Heart left ventricle (tissue), 16 donors: ENCODE measurements around the gene ACD. TPM values are rescaled to one million over a fixed set of nuclear protein-coding genes. Genes with fewer than 3 reads are reported as not detected.
A peak's percentile ranks its signal among the peaks of the same experiment; 100 is the strongest.
"Not testable (repeated sequence)": the region's sequence is repeated elsewhere in the genome, so short reads cannot be mapped to it uniquely, and the experiment has no call there.

Source experiments
- ATAC-seq, 4 donors: fragments of 200-7000 bp; cut with Tn5 transposase; one replicate each; pipeline ENCODE4 v1.9.1; 2020 to 2022; ENCODE audit warnings: moderate library complexity in 4 of 4, mild to moderate bottlenecking in 3 of 4, moderate number of reproducible peaks in 1 of 4
- DNase-seq, 5 donors: peaks; one replicate each; pipeline ENCODE4 v3.0.0-alpha.2; 2020
- H3K27ac ChIP-seq, 12 donors: fragments of 200-600 bp; sonication (generic) in 4 of 12; one replicate each; pipeline versions ENCODE4 v1.5.0 to v1.8.0; 2016 to 2022; ENCODE audit warnings: mild to moderate bottlenecking in 2 of 12
- H3K27me3 ChIP-seq, 9 donors: fragments of 200-600 bp; sonication (generic) in 2 of 9; one replicate each; pipeline versions ENCODE4 v1.5.1 to v1.8.0; 2016 to 2022; ENCODE audit warnings: mild to moderate bottlenecking in 3 of 9
- H3K36me3 ChIP-seq, 9 donors: fragments of 200-600 bp; sonication (generic) in 2 of 9; one replicate each; pipeline versions ENCODE4 v1.5.0 to v1.8.0; 2018 to 2022; ENCODE audit warnings: mild to moderate bottlenecking in 2 of 9
- H3K4me1 ChIP-seq, 12 donors: fragments of 200-600 bp; sonication (generic) in 4 of 12; one replicate each; pipeline versions ENCODE4 v1.5.0 to v1.8.0; 2016 to 2022; ENCODE audit warnings: mild to moderate bottlenecking in 3 of 12
- H3K4me3 ChIP-seq, 12 donors: fragments of 200-600 bp; sonication (generic) in 4 of 12; one replicate each; pipeline versions ENCODE4 v1.5.0 to v1.8.0; 2017 to 2022; ENCODE audit warnings: mild to moderate bottlenecking in 9 of 12, moderate library complexity in 4 of 12
- H3K9me3 ChIP-seq, 12 donors: fragments of 200-600 bp; sonication (generic) in 4 of 12; one replicate each; pipeline versions ENCODE4 v1.5.0 to v1.8.0; 2016 to 2022; ENCODE audit warnings: mild to moderate bottlenecking in 1 of 12
- POLR2A ChIP-seq, 2 donors: fragments of 450-650 bp; IDR thresholded peaks; one replicate each; pipeline ENCODE4 v1.6.1; 2017; ENCODE audit warnings: antibody characterized with exemption in 2 of 2, mild to moderate bottlenecking in 2 of 2, moderate library complexity in 2 of 2
- WGBS, 4 donors: extraction: QIAGEN DNeasy Blood & Tissue Kit in 2 of 4; methylation state at CpG; one replicate each; pipeline versions ENCODE4 v1.1.5 to v1.1.7; 2013 to 2018; 5-methylcytosine and 5-hydroxymethylcytosine counted together
- intact Hi-C, 10 donors: fragments of 100-400 bp; cut with DNase I; formaldehyde crosslinking; loops; one replicate each; pipeline versions ENCODE4 v1.11.1 to v1.14.2; 2022
- polyA plus RNA-seq, 2 donors: library from polyadenylated mRNA; stranded (reverse); fragments of 200-250 nt; gene quantifications; one replicate each; pipeline ENCODE4 v1.2.3, GENCODE V29; 2013
- total RNA-seq, 9 donors: library from RNA; depleted of rRNA in 2 of 9; stranded (reverse); fragments of >200 nt in 2 of 9; fragmentation: NEBNext Ultra II Directional in 3 of 9; extraction: Animal tissue kit (Norgen Biotek cat#: 25700) in 3 of 9; gene quantifications; one replicate each; pipeline versions ENCODE4 v1.1.0 to v1.2.4, GENCODE V29; 2016 to 2023
- TF ChIP-seq, protein P1 (sequence below), 12 donors: fragments of 200-600 bp; sonication (generic) in 4 of 12; IDR thresholded peaks; one replicate each; pipeline versions ENCODE4 v1.5.0 to v1.8.0; 2018 to 2022; ENCODE audit warnings: antibody characterized with exemption in 12 of 12, mild to moderate bottlenecking in 5 of 12
- donor health status: ischemic (EF 13 %, LVEDD 7.1; RV severe dilation, severe dysfunction).
- donor health status: healthy with polysubstance abuse.
- donor health status: DM: no; HTN: yes; CAD: no.
- donor health status: DM: no; HTN: no; CAD: no.
- donor health status: ischemic (EF 25% LVEDD 6.9; RV normal size, moderate dysfunction).
- donor health status: ischemic (EF 25% LVEDD 5.7; RV mildly dilated, moderate dysfunction).
- donor health status: healthy.
- donor health status: DM: yes; HTN: yes; CAD: no.
- donor health status: ischemic (EF 35%, LVEDD 5.7; RV mildly dilated, moderate dysfunction).
- donor health status: nonischemic (EF 11% LVEDD 7.7; RV severe dilation, severe dysfunction).
- donor health status: DM: yes; HTN: yes; CAD: no.
- donor health status: PGD.
- donor health status: ischemic (EF 29% LVEDD 5.4; RV normal size, mild dysfunction).
- donor health status: nonischemic (EF 23%, LVEDD 6.1; RV moderate dilation, normal function).

Gene ACD
- total and polyA plus RNA-seq, 11 donors = 6.2 to 19.9 (median 9.5) TPM

DNA sequence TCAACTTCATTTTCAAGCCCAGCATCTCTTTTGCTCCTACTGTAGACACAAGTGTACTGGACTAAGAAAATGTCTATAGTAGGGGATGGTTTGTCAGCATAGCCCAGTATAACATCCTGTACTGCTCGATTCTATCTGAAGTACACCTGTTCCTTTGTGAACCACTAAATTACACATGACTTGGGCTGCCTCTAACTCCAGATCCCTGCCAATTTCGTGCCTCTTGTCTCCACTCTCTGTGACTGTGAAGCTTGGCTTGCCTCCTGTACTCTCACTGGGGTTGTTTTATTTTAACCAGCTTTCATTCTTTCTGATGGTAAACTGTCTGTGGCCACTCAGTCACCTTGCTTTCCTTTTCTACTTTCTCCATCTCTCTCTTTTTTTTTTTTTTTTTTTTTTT, 34.6 kb upstream of the ACD start:
- Histone ChIP-seq H3K27me3 (no peaks in the 10 kb centered on the region), H3K9me3 (peaks cover 0 to 8% (median 0%) of the 10 kb centered on the region in 12 donors), H3K4me3 (no peak overlapping the region), H3K27ac (no peak overlapping the region), H3K4me1 (no peaks in the 10 kb centered on the region), H3K36me3 (peaks cover 0 to 13% (median 0%) of the 10 kb centered on the region in 9 donors)
- intact Hi-C loops = no loop called here
- DNase-seq = no peak
- 41 to 47% (median 44%) methylated on average over 2 of the region's 2 CpGs for WGBS, 4 donors
- TF ChIP-seq, protein P1, sequence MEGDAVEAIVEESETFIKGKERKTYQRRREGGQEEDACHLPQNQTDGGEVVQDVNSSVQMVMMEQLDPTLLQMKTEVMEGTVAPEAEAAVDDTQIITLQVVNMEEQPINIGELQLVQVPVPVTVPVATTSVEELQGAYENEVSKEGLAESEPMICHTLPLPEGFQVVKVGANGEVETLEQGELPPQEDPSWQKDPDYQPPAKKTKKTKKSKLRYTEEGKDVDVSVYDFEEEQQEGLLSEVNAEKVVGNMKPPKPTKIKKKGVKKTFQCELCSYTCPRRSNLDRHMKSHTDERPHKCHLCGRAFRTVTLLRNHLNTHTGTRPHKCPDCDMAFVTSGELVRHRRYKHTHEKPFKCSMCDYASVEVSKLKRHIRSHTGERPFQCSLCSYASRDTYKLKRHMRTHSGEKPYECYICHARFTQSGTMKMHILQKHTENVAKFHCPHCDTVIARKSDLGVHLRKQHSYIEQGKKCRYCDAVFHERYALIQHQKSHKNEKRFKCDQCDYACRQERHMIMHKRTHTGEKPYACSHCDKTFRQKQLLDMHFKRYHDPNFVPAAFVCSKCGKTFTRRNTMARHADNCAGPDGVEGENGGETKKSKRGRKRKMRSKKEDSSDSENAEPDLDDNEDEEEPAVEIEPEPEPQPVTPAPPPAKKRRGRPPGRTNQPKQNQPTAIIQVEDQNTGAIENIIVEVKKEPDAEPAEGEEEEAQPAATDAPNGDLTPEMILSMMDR (IDR thresholded peaks at IDR 0.05) = no peak
- ATAC-seq = peak in 3 of 4 donors; percentile 49 to 82 (median 74)

GRCh38 chr16:67693517-67694285, 33.6 kb upstream of the ACD start:
- H3K36me3 ChIP-seq = peaks cover 0 to 11% (median 0%) of the 10 kb centered on the region in 9 donors
- 94 to 96% (median 94%) methylated on average over 8 of the region's 8 CpGs for WGBS, 4 donors
- intact Hi-C loops, DNase-seq, ATAC-seq, H3K4me1 ChIP-seq, H3K27ac ChIP-seq, H3K27me3 ChIP-seq, H3K9me3 ChIP-seq, H3K4me3 ChIP-seq: not testable (repeated sequence)

DNA sequence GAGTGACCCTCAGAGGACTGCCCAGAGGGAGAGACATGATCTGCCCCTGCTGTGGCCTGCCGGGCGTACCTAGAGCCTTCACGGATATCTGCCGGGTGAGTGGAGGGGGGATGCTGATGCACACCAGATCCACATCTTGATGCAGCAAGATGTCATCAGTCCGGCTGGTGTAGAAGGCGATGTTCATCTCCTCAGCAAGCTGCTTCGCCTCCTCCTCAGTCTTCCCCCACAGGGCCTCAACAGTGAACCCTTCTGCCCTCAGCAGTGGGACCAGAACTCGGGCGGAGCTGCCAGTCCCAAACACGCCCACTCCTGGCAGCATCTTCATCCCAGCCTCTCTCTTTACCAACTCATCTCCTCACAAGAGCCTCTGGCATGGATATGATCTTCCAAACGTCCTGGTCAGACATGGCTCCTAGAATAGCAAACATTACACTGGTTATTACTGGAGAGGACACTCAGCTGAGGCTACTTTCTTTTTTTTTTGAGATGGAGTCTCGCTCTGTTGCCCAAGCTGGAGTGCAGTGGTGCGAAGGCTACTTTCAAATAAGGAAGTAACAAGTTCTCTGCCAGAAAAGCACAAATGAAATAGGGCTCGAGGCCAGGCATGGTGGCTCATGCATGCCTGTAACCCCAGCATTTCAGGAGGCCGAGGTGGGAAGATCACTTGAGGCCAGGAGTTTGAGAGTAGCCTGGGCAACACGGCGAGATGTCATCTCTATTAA, 25.5 kb upstream of the ACD start:
- no peak overlapping the region for H3K4me3 ChIP-seq
- no peaks in the 10 kb centered on the region for H3K27me3 ChIP-seq
- H3K36me3 ChIP-seq = peaks cover 0 to 29% (median 16%) of the 10 kb centered on the region in 9 donors
- TF ChIP-seq POLR2A (IDR thresholded peaks at IDR 0.05) = no peak
- TF ChIP-seq, protein P1 (IDR thresholded peaks at IDR 0.05) = no peak
- WGBS, 4 donors = 82 to 88% (median 85%) methylated on average over 17 of the region's 17 CpGs
- ATAC-seq (peak in 1 of 4 donors; percentile 33), DNase-seq (no peak)
- no peaks in the 10 kb centered on the region for H3K9me3 ChIP-seq
- intact Hi-C loops = no loop called here
- peak overlapping the region in 11 of 12 donors; percentile 41 to 82 (median 68) for H3K27ac ChIP-seq
- H3K4me1 ChIP-seq = peaks cover 0 to 15% (median 5%) of the 10 kb centered on the region in 12 donors

- Histone ChIP-seq H3K27me3 (no peaks in the 10 kb centered on the region), H3K4me3 (no peak overlapping the region), H3K36me3 (peaks cover 0 to 34% (median 23%) of the 10 kb centered on the region in 9 donors), H3K27ac (no peak overlapping the region), H3K4me1 (peaks cover 0 to 15% (median 5%) of the 10 kb centered on the region in 12 donors), H3K9me3 (no peaks in the 10 kb centered on the region)
- 96 to 100% (median 97%) methylated on average over 4 of the region's 4 CpGs for WGBS, 4 donors
- TF ChIP-seq POLR2A (IDR thresholded peaks at IDR 0.05) = no peak
- TF ChIP-seq, protein P1 (IDR thresholded peaks at IDR 0.05) = no peak
- DNase-seq (no peak), ATAC-seq (no peak)
- intact Hi-C loops = no loop called here
Measured at GRCh38 chr16:67683767-67684166, 23.7 kb upstream of the ACD start.
